GM19467 (cell line): ENCODE results near the gene UBE2E1.

Experiments
- ATAC-seq: cut with Tn5 transposase; IDR thresholded peaks from one replicate; pipeline ENCODE4 v1.9.1; 2021; ENCODE audit warnings: mild to moderate bottlenecking, moderate library complexity; ENCODE audit not compliant: unreplicated experiment

Gene UBE2E1

DNA sequence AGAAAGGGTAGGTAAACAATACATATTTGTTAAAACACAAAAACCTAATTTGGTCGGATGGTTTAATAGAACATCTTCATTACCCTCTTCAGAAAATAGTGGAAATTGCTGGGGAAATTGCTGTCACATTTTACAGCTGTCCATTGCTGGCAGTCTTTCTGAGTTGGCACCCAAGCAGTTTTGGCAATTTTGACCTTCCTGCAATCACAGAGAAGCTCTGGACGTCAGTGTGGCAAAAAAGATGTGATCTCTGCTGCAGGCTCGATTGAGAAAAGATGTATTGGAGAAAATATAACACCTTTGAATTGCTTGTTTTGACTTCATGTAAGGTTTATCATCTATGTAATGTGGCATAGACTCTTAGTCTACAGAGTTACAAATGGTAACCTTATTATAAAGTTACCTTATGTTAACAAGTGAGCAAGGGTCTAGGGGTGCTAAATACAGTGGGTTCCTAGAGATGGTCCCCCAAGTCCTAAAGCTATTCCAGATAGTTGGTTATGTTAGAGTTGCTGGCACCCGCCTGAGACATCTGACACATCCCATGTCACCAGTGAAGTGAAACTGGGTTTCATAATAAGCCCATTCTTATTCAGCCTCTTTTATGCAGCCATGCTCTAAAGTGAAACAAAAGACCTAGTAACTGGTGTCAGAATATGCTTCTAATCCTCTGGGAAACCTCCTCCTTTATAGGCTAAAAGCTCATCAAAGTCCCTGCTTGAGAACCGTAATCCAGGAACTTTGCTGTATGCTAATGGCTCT lies 14.0 kb downstream of the UBE2E1 start:
- ATAC-seq = no peak

- no peak for ATAC-seq
Observed at GRCh38 chr3:23820888-23821287, 15.1 kb downstream of the UBE2E1 start.

DNA sequence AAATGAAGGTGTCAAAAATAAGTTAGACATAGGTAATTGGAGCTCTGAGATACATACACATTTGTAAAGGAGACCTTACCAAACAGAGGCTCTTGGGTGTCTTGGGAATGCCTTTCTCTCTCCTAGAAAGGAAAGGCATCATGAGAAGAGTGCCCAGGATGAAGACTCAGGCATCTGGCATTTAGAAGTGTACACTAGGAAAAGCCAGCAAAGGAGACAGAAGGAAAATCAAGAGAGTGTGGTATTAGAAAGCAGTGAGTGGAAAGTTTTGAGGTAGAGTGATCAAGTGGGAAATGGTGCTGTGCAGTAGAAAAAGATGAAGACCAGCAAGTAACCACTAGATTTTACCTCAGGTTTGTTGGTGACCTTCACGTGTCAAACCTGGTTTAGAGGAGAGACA lies 16.1 kb downstream of the UBE2E1 start:
- no peak for ATAC-seq

DNA sequence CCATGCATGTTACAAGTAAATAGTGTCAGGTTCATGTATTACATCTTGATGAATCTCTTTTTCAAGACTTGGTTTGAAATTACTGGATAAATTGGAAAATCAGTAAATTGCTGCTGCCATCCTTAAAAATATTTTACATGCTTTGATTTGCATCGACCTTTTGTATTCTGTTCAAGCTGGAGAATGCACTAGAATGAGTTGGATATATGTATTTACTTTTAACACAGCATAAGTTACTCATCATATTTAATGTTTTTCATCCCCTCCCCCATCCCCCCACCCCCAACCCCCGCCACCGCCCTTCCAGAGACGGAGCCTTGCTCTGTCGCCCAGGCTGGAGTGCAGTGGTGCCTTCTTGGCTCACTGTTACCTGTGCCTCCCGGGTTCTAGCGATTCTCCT lies 16.8 kb downstream of the UBE2E1 start:
- no peak for ATAC-seq

GRCh38 chr3:23823620-23824019 lies 17.9 kb downstream of the UBE2E1 start:
- ATAC-seq = no peak

GRCh38 chr3:23824699-23825444 lies 19.1 kb downstream of the UBE2E1 start:
- no peak for ATAC-seq

DNA sequence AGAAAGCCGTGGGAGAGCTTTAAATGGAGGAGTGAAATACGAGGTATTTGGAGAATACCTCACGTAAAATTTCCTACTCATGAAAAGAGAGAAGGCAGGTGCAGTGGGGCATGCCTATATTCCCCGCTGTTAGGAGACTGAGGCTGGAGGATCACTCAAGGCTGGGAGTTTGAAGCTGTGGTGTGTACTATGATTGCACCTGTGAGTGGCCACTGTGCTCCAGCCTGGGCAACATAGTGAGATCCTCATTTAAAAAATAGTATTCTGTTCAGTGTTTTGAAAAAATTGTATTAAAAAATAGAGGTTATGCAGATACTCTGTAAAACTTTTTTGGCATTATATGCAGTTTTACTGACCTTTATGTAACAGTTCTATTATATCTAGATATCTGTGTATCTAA lies 20.0 kb downstream of the UBE2E1 start:
- no peak for ATAC-seq

DNA sequence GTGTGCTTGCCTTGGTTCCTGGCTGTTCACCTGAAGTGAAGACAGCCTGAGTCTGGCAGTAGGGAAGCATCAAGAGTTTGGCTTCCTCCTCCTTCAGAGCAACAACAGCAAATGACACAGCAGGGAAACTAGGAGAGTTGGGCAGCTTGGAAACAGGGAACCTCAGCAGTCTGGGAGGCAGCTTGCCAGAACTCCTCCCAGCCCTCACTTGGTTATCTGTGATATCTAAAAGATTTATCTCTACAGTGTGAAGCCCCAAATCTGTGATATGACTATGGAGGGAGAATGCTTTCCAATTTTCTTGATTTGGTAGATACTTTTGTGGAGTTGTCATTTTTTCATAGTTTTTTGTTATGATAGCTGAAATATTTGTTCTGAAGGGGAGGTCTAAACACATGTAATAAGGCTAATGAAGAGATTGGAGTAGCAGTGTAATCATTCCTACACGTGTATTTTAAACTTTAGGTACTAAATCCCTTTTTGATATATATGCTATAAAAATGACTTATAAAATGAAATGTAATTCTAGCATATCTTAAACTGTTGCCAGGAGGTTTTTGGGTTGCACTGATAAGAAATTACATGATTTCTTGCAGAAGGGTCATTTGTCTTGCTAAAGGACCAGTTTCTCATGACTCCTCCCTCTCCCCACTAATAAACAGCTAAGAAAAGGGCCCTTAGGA lies 20.8 kb downstream of the UBE2E1 start:
- no peak for ATAC-seq

DNA sequence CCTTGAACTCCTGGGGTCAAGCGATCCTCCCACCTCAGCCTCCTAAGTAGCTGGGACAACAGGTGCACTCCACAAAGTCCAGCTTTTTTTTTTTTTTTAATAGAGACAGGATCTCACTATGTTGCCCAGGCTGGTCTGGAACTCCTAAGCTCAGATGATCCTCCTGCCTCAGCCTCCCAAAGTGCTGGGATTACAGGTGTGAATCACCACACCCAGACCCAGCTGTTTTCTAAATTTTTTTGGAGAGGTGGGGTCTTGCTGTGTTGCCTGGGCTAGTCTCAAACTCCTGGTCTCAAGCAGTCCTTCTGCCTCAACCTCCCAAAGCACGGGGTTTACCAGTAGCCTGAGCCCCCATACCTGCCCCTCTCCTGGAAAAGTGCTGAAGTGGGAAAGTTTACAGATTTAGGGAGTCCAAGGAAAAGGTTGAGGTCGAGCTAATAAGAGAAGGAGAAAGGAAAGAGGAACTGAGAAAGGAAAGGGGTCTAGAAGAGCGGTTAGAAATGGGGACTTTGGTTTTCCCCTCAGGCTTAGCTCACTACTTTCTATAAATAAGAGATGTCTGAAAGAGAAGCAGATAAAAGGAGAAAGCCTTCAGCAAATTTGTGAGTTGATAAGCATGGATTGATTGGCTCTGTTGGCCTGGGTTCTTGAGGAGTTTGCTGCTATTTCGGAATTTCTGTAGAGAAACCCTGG lies 23.6 kb downstream of the UBE2E1 start:
- ATAC-seq = peak; percentile 49

- ATAC-seq = peak; percentile 76
Observed at GRCh38 chr3:23830869-23831484, 25.2 kb downstream of the UBE2E1 start.

GRCh38 chr3:23831517-23832394 lies 26.0 kb downstream of the UBE2E1 start:
- no peak for ATAC-seq

DNA sequence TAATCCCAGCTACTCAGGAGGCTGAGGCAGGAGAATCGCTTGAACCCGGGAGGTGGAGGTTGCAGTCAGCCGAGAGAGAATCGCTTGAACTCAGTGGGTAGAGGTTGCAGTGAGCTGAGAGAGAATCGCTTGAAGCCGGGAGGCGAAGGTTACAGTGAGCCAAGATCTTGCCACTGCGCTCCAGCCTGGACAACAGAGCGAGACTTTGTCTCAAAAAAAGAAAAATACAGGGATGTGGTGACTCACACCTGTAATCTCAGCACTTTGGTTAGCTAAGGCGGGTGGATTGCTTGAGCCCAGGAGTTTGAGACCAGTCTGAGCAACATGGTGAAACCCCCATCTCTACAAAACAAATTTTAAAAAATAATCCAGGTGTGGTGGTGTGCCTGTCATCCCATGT lies 26.8 kb downstream of the UBE2E1 start:
- no peak for ATAC-seq

DNA sequence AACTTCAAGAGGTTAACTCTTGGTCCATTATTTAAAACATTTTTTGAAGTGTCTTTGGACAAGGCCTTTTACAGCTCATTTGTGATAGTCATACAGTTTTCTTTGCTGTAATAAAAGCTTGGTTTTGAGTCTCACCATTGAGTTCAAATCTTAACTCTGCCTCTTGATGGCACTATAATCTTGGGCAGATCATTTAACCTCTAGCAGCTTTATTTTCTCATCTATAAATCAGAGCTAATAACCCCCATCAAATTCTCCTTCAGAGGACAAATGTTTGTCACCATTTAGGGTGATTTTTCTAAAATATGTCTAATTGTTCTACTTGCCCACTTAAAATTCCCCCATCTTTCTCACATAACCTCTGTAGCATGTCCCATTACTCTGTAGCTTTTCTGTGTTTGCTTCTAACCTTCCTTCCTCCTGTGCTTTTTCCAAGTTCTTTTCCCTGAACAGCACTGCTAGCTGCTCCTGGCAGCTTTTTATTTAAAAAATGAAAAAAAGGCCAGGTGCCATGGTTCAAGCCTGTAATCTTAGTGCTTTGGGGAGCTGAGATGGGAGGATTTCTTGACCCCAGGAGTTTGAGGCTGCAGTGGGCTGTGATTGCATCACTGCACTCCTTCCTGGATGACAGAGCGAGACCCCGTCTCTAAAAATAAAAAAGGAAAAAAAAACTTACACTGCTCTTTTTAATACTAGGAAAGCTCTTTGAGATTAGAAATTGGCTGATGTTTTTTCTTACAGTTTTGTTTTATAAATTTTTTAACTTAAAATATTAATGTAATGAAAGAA lies 28.5 kb downstream of the UBE2E1 start:
- no peak for ATAC-seq

DNA sequence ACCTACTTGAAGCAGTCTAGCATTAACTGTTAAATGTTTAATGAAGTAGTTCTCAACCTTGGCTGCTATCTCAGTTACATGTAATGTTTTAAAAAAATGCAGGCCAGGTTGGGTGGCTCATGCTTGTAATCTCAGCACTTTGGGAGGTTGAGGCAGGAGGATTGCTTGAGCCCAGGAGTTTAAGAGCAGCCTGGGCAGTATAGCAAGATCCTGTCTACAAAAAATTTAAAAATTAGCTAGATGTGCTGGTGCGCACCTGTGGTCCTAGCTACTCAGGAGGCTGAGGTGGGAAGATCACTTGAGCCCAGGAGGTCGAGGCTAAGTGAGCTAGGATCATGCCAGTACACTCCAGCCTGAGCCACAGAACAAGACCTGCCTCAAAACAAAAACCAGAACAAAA lies 29.3 kb downstream of the UBE2E1 start:
- ATAC-seq = no peak

DNA sequence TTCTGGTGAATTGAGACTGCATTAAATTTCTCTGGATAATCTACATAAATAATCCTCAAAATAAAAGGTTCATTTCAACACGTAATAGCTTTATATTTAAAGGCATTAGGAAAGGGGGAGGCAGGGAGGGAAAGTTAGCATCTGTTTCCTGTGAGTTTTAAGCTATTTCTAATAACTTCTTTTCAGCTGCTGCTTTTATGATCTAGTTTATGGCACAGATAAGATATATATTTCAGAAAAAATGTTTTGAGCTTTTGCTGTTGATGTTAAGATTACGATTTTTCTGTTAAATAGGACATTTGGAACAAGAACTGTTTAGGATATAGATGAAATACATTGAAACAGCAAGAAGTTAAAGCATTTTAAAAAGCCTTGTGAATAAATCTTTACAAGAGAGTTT lies 30.0 kb downstream of the UBE2E1 start:
- no peak for ATAC-seq

- ATAC-seq = no peak
Observed at GRCh38 chr3:23836536-23837230, 30.9 kb downstream of the UBE2E1 start.

GRCh38 chr3:23837286-23837685 lies 31.5 kb downstream of the UBE2E1 start:
- ATAC-seq = no peak

GRCh38 chr3:23837691-23838090 lies 31.9 kb downstream of the UBE2E1 start:
- no peak for ATAC-seq

DNA sequence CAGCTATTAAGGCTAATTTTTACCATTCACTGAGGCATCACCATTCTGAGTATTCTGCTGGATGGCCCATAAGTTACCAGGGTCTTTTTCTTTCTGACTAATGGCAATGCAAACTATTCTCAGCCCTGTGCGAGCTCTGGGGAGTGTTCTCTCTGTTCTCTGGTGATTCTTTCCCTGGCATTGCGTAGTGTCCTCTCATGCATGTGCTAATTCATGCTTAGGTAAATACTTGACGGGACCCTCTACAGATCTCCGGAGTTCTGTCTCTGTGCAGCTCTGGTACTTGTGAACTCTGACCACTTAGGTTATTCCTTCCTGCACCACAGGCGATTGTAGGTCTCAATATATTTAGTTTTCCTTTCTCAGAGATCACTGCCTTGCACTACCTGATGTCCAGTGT lies 34.8 kb downstream of the UBE2E1 start:
- no peak for ATAC-seq
